Endothelial cell of hepatic sinusoid (primary cell): ENCODE data around the gene ATF4.

Experiments
- in situ Hi-C: cut with HindIII; loops from 2 replicates; pipeline ENCODE4 v1.10.0; 2017; ENCODE audit warnings: low sequenced_read_pairs

The ATF4 gene

GRCh38 chr22:39520226-39521105 lies at the start of gene ATF4:
Gene ATF4, plus strand, starts transcription at chr22:39520562. Its CDS starts 884 bp downstream, at chr22:39521446.
- in situ Hi-C loops, result no loop called here

GRCh38 chr22:39471381-39472141 lies 48.8 kb upstream of the ATF4 start:
- in situ Hi-C loops, result no loop called here

GRCh38 chr22:39472570-39473556 lies 47.5 kb upstream of the ATF4 start:
- in situ Hi-C loops, result no loop called here

- in situ Hi-C loops, result no loop called here
Observed at GRCh38 chr22:39473851-39474250, 46.5 kb upstream of the ATF4 start.

- in situ Hi-C loops, result no loop called here
Observed at GRCh38 chr22:39474351-39475111, 45.8 kb upstream of the ATF4 start.

GRCh38 chr22:39475337-39475736 lies 45.0 kb upstream of the ATF4 start:
- in situ Hi-C loops, result no loop called here

GRCh38 chr22:39475902-39476301 lies 44.5 kb upstream of the ATF4 start:
- in situ Hi-C loops, result no loop called here

GRCh38 chr22:39476664-39477063 lies 43.7 kb upstream of the ATF4 start:
- in situ Hi-C loops, result no loop called here

- in situ Hi-C loops, result no loop called here
Observed at GRCh38 chr22:39477542-39477941, 42.8 kb upstream of the ATF4 start.

- in situ Hi-C loops, result no loop called here
Observed at GRCh38 chr22:39478441-39478850, 41.9 kb upstream of the ATF4 start.

- in situ Hi-C loops, result no loop called here
Observed at GRCh38 chr22:39479254-39479653, 41.1 kb upstream of the ATF4 start.

- in situ Hi-C loops, result loop anchor here (5.0 kb wide), 3 partner anchors 58 to 98 kb away; no protein-coding TSS in a partner anchor
Observed at GRCh38 chr22:39480557-39480956, 39.8 kb upstream of the ATF4 start.

- in situ Hi-C loops, result loop anchor here (5.0 kb wide), 3 partner anchors 59 to 99 kb away; no protein-coding TSS in a partner anchor
Observed at GRCh38 chr22:39481054-39481453, 39.3 kb upstream of the ATF4 start.

- in situ Hi-C loops, result loop anchor here (5.0 kb wide), 3 partner anchors 59 to 99 kb away; no protein-coding TSS in a partner anchor
Observed at GRCh38 chr22:39481595-39481994, 38.8 kb upstream of the ATF4 start.

GRCh38 chr22:39482768-39483167 lies 37.6 kb upstream of the ATF4 start:
- in situ Hi-C loops, result loop anchor here (5.0 kb wide), 3 partner anchors 60 to 100 kb away; no protein-coding TSS in a partner anchor

GRCh38 chr22:39486951-39487825 lies 33.2 kb upstream of the ATF4 start:
- in situ Hi-C loops, result no loop called here

- in situ Hi-C loops, result no loop called here
Observed at GRCh38 chr22:39487826-39488520, 32.4 kb upstream of the ATF4 start.

GRCh38 chr22:39488563-39489083 lies 31.7 kb upstream of the ATF4 start:
- in situ Hi-C loops, result no loop called here
